Vagina (tissue), 2 donors: Measurements from ENCODE around the gene CHN2.

ENCODE experiments used
- POLR2A ChIP-seq, 2 donors: fragments of 450-650 bp; IDR thresholded peaks; one replicate each; pipeline ENCODE4 v1.6.1; 2017; ENCODE audit warnings: antibody characterized with exemption in 2 of 2, mild to moderate bottlenecking in 2 of 2, moderate library complexity in 2 of 2
- POLR2AphosphoS5 ChIP-seq, 2 donors: sonication (generic); formaldehyde crosslinking; IDR thresholded peaks; one replicate each; pipeline ENCODE4 v1.9.0; 2017; ENCODE audit warnings: antibody characterized with exemption in 2 of 2, mild to moderate bottlenecking in 2 of 2, low read depth in 1 of 2; ENCODE audit not compliant: insufficient read depth in 1 of 2
- TF ChIP-seq, protein P1 (sequence below), 3 experiments: fragments of 450-650 bp in 2 of 3; fragments of 200-600 bp in 1 of 3; sonication (generic) in 1 of 3; IDR thresholded peaks; one replicate each; pipeline ENCODE4 v1.5.1; 2017 to 2019; ENCODE audit warnings: antibody characterized with exemption in 3 of 3, mild to moderate bottlenecking in 2 of 3, moderate library complexity in 2 of 3

DNA sequence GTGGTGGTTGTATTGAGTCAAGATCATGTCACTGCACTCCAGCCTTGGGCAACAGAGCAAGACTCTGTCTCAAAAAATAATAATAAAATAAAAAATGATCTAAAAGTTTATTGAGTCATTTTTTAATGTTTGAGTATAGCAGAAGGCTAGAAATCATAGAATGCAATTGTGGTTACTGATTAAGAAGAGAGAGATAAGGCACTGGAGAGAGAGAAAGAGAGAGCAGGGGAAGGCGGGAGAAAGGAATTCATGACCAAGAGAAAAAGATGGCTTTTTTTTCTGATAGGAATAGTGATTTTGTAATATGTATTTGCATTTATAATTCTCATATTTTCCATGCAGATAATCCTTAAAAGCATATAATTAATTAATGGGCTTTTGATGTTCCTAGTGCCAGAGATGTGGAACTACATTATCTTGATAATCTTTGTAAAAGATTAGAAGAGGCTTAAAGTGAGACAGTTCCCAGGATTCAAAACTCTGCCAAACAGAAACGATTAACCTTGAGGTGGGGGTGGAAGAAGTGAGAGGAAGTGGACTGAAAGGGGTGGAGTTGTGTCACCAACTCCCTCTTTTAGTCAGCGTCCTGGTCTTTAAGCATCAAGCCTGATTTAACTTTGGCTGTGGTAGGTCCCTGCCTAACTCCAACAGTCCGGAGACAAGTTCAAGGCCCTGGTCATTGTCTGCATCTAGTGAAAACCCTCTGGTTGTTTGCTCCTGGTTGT is 76.2 kb downstream of the CHN2 start:
- TF ChIP-seq, protein P1, sequence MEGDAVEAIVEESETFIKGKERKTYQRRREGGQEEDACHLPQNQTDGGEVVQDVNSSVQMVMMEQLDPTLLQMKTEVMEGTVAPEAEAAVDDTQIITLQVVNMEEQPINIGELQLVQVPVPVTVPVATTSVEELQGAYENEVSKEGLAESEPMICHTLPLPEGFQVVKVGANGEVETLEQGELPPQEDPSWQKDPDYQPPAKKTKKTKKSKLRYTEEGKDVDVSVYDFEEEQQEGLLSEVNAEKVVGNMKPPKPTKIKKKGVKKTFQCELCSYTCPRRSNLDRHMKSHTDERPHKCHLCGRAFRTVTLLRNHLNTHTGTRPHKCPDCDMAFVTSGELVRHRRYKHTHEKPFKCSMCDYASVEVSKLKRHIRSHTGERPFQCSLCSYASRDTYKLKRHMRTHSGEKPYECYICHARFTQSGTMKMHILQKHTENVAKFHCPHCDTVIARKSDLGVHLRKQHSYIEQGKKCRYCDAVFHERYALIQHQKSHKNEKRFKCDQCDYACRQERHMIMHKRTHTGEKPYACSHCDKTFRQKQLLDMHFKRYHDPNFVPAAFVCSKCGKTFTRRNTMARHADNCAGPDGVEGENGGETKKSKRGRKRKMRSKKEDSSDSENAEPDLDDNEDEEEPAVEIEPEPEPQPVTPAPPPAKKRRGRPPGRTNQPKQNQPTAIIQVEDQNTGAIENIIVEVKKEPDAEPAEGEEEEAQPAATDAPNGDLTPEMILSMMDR (IDR thresholded peaks at IDR 0.05), result no peak
- no peak for TF ChIP-seq POLR2A (IDR thresholded peaks at IDR 0.05)
- TF ChIP-seq POLR2AphosphoS5 (IDR thresholded peaks at IDR 0.05; ENCODE audit: insufficient read depth in 1 of 2, low read depth in 1 of 2), result no peak
